H1 (cell line): ENCODE measurements around the gene PTPRE. TPM values are rescaled to one million over a fixed set of nuclear protein-coding genes. Genes with fewer than 3 reads are reported as not detected.
A peak's percentile ranks its signal among the peaks of the same experiment; 100 is the strongest.

Experiments
- BACH1 ChIP-seq: IDR thresholded peaks from 2 replicates; pipeline ENCODE4 v1.6.1; 2012; ENCODE audit warnings: low read length, improper control_type of control experiment
- CHD7 ChIP-seq: fragments of 300-600 bp; sonication (generic); IDR thresholded peaks from 2 replicates; pipeline ENCODE4 v1.7.1; 2012; ENCODE audit warnings: low read length, moderate library complexity, mild to moderate bottlenecking, inconsistent platforms; ENCODE audit not compliant: insufficient replicate concordance
- EGR1 ChIP-seq: IDR thresholded peaks from 2 replicates; pipeline ENCODE4 v1.6.1; 2011; ENCODE audit warnings: low read depth, low read length, borderline replicate concordance
- EP300 ChIP-seq, 2 experiments: IDR thresholded peaks; 1 replicate in 1 of 2; 2 replicates in 1 of 2; pipeline ENCODE4 v1.6.1; 2011 to 2012; ENCODE audit warnings: low read depth in 2 of 2, low read length in 2 of 2, mild to moderate bottlenecking in 2 of 2, borderline replicate concordance in 1 of 2, inconsistent platforms in 1 of 2, moderate library complexity in 1 of 2
- MAX ChIP-seq: IDR thresholded peaks from 2 replicates; pipeline ENCODE4 v1.6.1; 2012; ENCODE audit warnings: inconsistent platforms
- POLR2A ChIP-seq, 2 experiments: IDR thresholded peaks; 1 replicate in 1 of 2; 2 replicates in 1 of 2; pipeline ENCODE4 v1.6.1; 2011; ENCODE audit warnings: low read depth in 2 of 2, low read length in 2 of 2, mild to moderate bottlenecking in 2 of 2; ENCODE audit errors: control extremely low read depth in 1 of 2
- RNF2 ChIP-seq: fragments of 200-900, 300-1000 bp; sonication (generic); IDR thresholded peaks from 2 replicates; pipeline ENCODE4 v1.7.1; 2016; ENCODE audit warnings: borderline replicate concordance, low read depth, mild to moderate bottlenecking, antibody characterized with exemption, low read length; ENCODE audit not compliant: poor library complexity, severe bottlenecking; ENCODE audit errors: missing control alignments
- SIN3A ChIP-seq, 2 experiments: IDR thresholded peaks in 1 of 2; conservative IDR thresholded peaks in 1 of 2; 2 replicates each; pipeline ENCODE4 v1.6.1; 2011 to 2012; ENCODE audit warnings: low read length in 2 of 2, improper control_type of control experiment in 1 of 2, low read depth in 1 of 2, mild to moderate bottlenecking in 1 of 2
- SP1 ChIP-seq: IDR thresholded peaks from 2 replicates; pipeline ENCODE4 v1.6.1; 2011; ENCODE audit warnings: low read depth, low read length
- TEAD4 ChIP-seq: IDR thresholded peaks from 2 replicates; pipeline ENCODE4 v1.6.1; 2012; ENCODE audit warnings: low read depth, low read length, inconsistent platforms, mixed read lengths
- polyA plus RNA-seq, 7 experiments: library from polyadenylated mRNA; depleted of rRNA in 3 of 7; stranded (reverse) in 5 of 7; unstranded in 2 of 7; fragments of >200 nt in 5 of 7; fragments of 200-250 nt in 2 of 7; gene quantifications; 1 replicate in 5 of 7; 2 replicates in 1 of 7; 4 replicates in 1 of 7; pipeline versions ENCODE4 v1.2.1 to v1.2.3, GENCODE V29; 2011 to 2013; ENCODE audit warnings: missing spikeins in 2 of 7, mixed read lengths in 2 of 7
- total RNA-seq: library from RNA; stranded (reverse); fragmentation: NEBNext Ultra II Directional; extraction: Animal tissue kit (Norgen Biotek cat#: 25700); gene quantifications from 2 replicates; pipeline ENCODE4 v1.2.1, GENCODE V29; 2021

PTPRE gene
- total and polyA plus RNA-seq, 2 of the 8 experiments (the other 6 are each of a cell fraction or from before 2014, with no cell fraction given) = 0.33 to 0.54 TPM

GRCh38 chr10:128069351-128070051 lies 162.6 kb downstream of the PTPRE start (continued):
- TF ChIP-seq RNF2 = no peak
- TF ChIP-seq MAX = peak; percentile 49; the same call in 1 of the 2 replicates
- TF ChIP-seq BACH1 = no peak
- TF ChIP-seq EP300 (IDR thresholded peaks at IDR 0.05; ENCODE audit: borderline replicate concordance in 1 of 2, low read depth in 2 of 2, low read length in 2 of 2) = 0 out of 3 replicates have a peak, but pooled peaks of 1 of the 2 experiments have one; percentile 16
- TF ChIP-seq SIN3A (conservative IDR thresholded peaks at IDR 0.05 in 1 of 2, IDR thresholded peaks at IDR 0.05 in 1 of 2; ENCODE audit: low read depth in 1 of 2, low read length in 2 of 2) = no peak
- TF ChIP-seq POLR2A (IDR thresholded peaks at IDR 0.05; ENCODE audit: control extremely low read depth in 1 of 2, low read depth in 2 of 2, low read length in 2 of 2) = no peak
- TF ChIP-seq TEAD4 = no peak
- TF ChIP-seq EGR1 = no peak
- TF ChIP-seq CHD7 = no peak
- TF ChIP-seq SP1 = no peak
